ENCODE data around the gene CD79A.

Gene CD79A

DNA sequence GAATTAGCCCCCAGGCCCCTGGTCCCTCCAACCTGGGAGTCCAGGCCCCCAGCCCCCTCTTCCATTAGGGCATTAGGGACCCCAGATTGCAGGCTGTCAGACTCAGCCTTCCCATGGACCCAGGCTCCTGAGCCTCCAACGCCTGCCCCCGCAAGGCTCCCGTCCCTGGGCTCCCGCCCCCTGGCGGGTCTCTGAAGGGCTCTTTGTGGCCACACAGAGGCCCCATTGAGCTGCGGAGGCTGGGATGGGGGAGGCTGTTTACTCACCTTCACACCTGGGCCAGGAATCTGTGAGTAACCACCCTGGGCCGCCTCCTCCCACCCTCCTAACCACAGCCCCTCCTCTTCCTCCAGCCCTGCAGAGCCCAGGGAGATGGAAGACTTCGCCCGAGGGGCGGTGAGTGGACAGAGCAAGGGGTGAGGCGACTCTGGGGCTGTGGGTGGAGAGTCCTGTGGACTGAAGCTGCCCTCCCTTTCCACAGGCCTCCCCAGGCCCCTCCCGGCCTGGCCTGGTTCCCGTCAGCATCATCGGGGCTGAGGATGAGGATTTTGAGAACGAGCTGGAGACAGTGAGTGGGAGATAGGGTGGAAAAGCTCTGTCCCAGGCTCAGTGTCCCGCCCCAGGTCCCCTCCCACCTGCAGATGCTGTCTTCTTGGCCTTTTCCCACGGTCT, 10.8 kb downstream of the CD79A start:
- Histone ChIP-seq H3K4me3 (ENCODE audit: low read depth, low read length) (no peak overlapping the region), H2AFZ (no peak overlapping the region), H3K27ac (no peak overlapping the region), H3K27me3 (ENCODE audit: control insufficient read depth, insufficient read depth, low read length) (no peaks in the 10 kb centered on the region), H3K9ac (no peak overlapping the region), H3K9me3 (ENCODE audit: control insufficient read depth, low read length) (no peaks in the 10 kb centered on the region), H3K4me2 (ENCODE audit: low read length) (no peak overlapping the region), H3K79me2 (peaks cover 17% of the 10 kb centered on the region), H3K4me1 (peaks cover 10% of the 10 kb centered on the region), H3K36me3 (ENCODE audit: control insufficient read depth, insufficient read depth, low read length) (no peaks in the 10 kb centered on the region)
- TF ChIP-seq, protein P1, sequence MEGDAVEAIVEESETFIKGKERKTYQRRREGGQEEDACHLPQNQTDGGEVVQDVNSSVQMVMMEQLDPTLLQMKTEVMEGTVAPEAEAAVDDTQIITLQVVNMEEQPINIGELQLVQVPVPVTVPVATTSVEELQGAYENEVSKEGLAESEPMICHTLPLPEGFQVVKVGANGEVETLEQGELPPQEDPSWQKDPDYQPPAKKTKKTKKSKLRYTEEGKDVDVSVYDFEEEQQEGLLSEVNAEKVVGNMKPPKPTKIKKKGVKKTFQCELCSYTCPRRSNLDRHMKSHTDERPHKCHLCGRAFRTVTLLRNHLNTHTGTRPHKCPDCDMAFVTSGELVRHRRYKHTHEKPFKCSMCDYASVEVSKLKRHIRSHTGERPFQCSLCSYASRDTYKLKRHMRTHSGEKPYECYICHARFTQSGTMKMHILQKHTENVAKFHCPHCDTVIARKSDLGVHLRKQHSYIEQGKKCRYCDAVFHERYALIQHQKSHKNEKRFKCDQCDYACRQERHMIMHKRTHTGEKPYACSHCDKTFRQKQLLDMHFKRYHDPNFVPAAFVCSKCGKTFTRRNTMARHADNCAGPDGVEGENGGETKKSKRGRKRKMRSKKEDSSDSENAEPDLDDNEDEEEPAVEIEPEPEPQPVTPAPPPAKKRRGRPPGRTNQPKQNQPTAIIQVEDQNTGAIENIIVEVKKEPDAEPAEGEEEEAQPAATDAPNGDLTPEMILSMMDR (IDR thresholded peaks at IDR 0.05): peak; percentile 7

DNA sequence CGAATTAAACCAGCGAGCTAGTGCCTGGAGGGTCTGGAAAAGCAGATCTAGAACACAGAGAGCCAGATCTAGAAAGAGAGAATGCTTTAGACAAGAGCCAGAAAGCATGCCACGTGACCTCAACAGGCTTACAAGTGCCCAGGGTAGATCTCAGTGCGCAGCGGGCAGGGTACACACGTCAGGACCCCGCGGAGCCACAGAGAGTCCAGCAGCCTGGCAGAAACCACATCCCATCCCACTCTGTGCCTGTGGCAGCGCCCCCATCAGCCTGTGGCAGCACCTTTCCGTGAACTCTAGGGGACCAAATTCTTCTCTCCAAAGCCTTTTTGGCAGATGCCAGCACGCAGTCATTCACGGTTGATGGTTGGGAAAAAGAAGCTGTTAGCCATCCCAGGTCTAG, 11.8 kb downstream of the CD79A start:
- H3K4me3 ChIP-seq (ENCODE audit: low read depth, low read length): no peak overlapping the region
- no peaks in the 10 kb centered on the region for H3K36me3 ChIP-seq (ENCODE audit: control insufficient read depth, insufficient read depth, low read length)
- TF ChIP-seq, protein P1 (IDR thresholded peaks at IDR 0.05): no peak
- H3K9ac ChIP-seq: no peak overlapping the region
- H3K79me2 ChIP-seq: peaks cover 17% of the 10 kb centered on the region
- H3K4me2 ChIP-seq (ENCODE audit: low read length): no peak overlapping the region
- H2AFZ ChIP-seq: no peak overlapping the region
- no peaks in the 10 kb centered on the region for H3K9me3 ChIP-seq (ENCODE audit: control insufficient read depth, low read length)
- H3K4me1 ChIP-seq: peaks cover 6% of the 10 kb centered on the region
- no peaks in the 10 kb centered on the region for H3K27me3 ChIP-seq (ENCODE audit: control insufficient read depth, insufficient read depth, low read length)
- no peak overlapping the region for H3K27ac ChIP-seq

DNA sequence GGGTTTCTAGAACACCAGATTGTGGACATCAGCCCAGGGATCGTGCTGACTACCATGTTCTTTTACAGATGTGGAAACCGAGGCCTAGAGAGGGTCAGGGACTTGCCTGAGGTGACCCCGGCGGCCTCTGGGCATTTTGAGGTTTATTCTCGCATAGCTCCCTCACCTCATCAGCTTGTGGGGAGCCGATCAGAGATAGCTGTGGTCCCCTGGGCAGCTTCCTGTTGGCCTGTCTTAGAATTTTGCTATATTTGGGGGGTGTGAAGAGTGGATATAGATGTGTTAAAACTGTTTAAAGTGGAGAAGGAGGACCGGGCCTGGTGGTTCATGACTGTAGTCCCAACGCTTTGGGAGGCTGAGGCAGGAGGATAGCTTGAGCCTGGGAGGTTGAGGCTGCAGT, 12.8 kb downstream of the CD79A start:
- no peak overlapping the region for H2AFZ ChIP-seq
- H3K9me3 ChIP-seq (ENCODE audit: control insufficient read depth, low read length): no peaks in the 10 kb centered on the region
- TF ChIP-seq, protein P1 (IDR thresholded peaks at IDR 0.05): no peak
- H3K9ac ChIP-seq: no peak overlapping the region
- H3K4me2 ChIP-seq (ENCODE audit: low read length): no peak overlapping the region
- no peak overlapping the region for H3K27ac ChIP-seq
- peaks cover 11% of the 10 kb centered on the region for H3K79me2 ChIP-seq
- H3K36me3 ChIP-seq (ENCODE audit: control insufficient read depth, insufficient read depth, low read length): no peaks in the 10 kb centered on the region
- H3K4me1 ChIP-seq: peaks cover 3% of the 10 kb centered on the region
- no peak overlapping the region for H3K4me3 ChIP-seq (ENCODE audit: low read depth, low read length)
- no peaks in the 10 kb centered on the region for H3K27me3 ChIP-seq (ENCODE audit: control insufficient read depth, insufficient read depth, low read length)

DNA sequence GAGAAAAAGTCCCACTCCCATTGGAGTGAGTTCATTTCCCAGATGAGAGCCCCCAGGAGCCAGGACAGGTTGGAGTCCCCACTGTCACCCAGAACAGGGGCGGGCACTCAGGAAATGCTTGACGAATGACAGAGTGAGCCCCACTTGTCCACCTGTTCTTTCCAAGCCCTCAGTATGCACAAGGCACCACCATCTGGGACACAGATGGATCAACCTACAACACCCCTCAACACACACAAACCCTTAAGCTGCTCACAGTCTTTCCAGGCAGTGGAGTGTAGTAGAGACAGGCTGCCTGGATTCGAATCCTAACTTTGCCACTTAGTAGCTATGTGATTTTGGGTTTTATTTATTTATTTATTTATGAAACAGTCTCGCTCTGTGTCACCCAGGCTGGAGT, 13.9 kb downstream of the CD79A start:
- no peaks in the 10 kb centered on the region for H3K27me3 ChIP-seq (ENCODE audit: control insufficient read depth, insufficient read depth, low read length)
- H3K27ac ChIP-seq: no peak overlapping the region
- H3K4me1 ChIP-seq: no peaks in the 10 kb centered on the region
- no peak overlapping the region for H3K4me2 ChIP-seq (ENCODE audit: low read length)
- TF ChIP-seq, protein P1 (IDR thresholded peaks at IDR 0.05): no peak
- no peak overlapping the region for H3K4me3 ChIP-seq (ENCODE audit: low read depth, low read length)
- peaks cover 8% of the 10 kb centered on the region for H3K79me2 ChIP-seq
- H3K9ac ChIP-seq: no peak overlapping the region
- no peaks in the 10 kb centered on the region for H3K9me3 ChIP-seq (ENCODE audit: control insufficient read depth, low read length)
- H3K36me3 ChIP-seq (ENCODE audit: control insufficient read depth, insufficient read depth, low read length): no peaks in the 10 kb centered on the region
- no peak overlapping the region for H2AFZ ChIP-seq
